HG02885 (cell line): ENCODE results near the gene LHFPL2.

Experiments used
- ATAC-seq: cut with Tn5 transposase; IDR thresholded peaks from one replicate; pipeline ENCODE4 v1.9.1; 2021; ENCODE audit warnings: mild to moderate bottlenecking; ENCODE audit not compliant: unreplicated experiment, poor library complexity

Gene LHFPL2

GRCh38 chr5:78644741-78645300 lies 3.8 kb downstream of the LHFPL2 start:
- no peak for ATAC-seq

GRCh38 chr5:78644129-78644528 lies 4.4 kb downstream of the LHFPL2 start:
- ATAC-seq: no peak

- no peak for ATAC-seq
Measured at GRCh38 chr5:78642701-78643100, 5.9 kb downstream of the LHFPL2 start.

GRCh38 chr5:78640662-78641474 lies 7.7 kb downstream of the LHFPL2 start:
- no peak for ATAC-seq

GRCh38 chr5:78639791-78640190 lies 8.8 kb downstream of the LHFPL2 start:
- no peak for ATAC-seq

- no peak for ATAC-seq
Measured at GRCh38 chr5:78638973-78639669, 9.5 kb downstream of the LHFPL2 start.

GRCh38 chr5:78638423-78638822 lies 10.1 kb downstream of the LHFPL2 start:
- ATAC-seq: no peak

- no peak for ATAC-seq
Measured at GRCh38 chr5:78637468-78637867, 11.1 kb downstream of the LHFPL2 start.

GRCh38 chr5:78636682-78637081 lies 11.9 kb downstream of the LHFPL2 start:
- ATAC-seq: no peak

- ATAC-seq: no peak
Measured at GRCh38 chr5:78634634-78635033, 13.9 kb downstream of the LHFPL2 start.

GRCh38 chr5:78634229-78634628 lies 14.3 kb downstream of the LHFPL2 start:
- ATAC-seq: no peak

GRCh38 chr5:78633700-78634099 lies 14.9 kb downstream of the LHFPL2 start:
- ATAC-seq: no peak

GRCh38 chr5:78632467-78632866 lies 16.1 kb downstream of the LHFPL2 start:
- no peak for ATAC-seq

- no peak for ATAC-seq
Measured at GRCh38 chr5:78631931-78632330, 16.6 kb downstream of the LHFPL2 start.

GRCh38 chr5:78630047-78630446 lies 18.5 kb downstream of the LHFPL2 start:
- no peak for ATAC-seq

- no peak for ATAC-seq
Measured at GRCh38 chr5:78629624-78630023, 18.9 kb downstream of the LHFPL2 start.

- ATAC-seq: no peak
Measured at GRCh38 chr5:78628270-78628992, 20.1 kb downstream of the LHFPL2 start.

GRCh38 chr5:78627766-78628165 lies 20.8 kb downstream of the LHFPL2 start:
- ATAC-seq: no peak

- no peak for ATAC-seq
Measured at GRCh38 chr5:78627175-78627574, 21.4 kb downstream of the LHFPL2 start.

GRCh38 chr5:78626009-78626571 lies 22.5 kb downstream of the LHFPL2 start:
- ATAC-seq: no peak
